Activated CD8-positive, alpha-beta memory T cell treated with anti-CD3 and anti-CD28 coated beads for 36 hours (primary cell): ENCODE data around the gene PRDM5. TPM values are rescaled to one million over a fixed set of nuclear protein-coding genes. Genes with fewer than 3 reads are reported as not detected.

ENCODE experiments used
- CTCF ChIA-PET: fragments of 350-600 bp; sonication (Branson Sonifier 250); formaldehyde crosslinking; loops from one replicate; lab custom pipeline; 2021; ENCODE audit warnings: antibody characterized with exemption; lab: Charles Lee
- POLR2A ChIA-PET: fragments of 350-600 bp; sonication (Branson Sonifier 250); formaldehyde crosslinking; loops from one replicate; lab custom pipeline; 2021; ENCODE audit warnings: antibody characterized with exemption; lab: Charles Lee
- total RNA-seq, 2 experiments: library from RNA; stranded (reverse); gene quantifications; one replicate each; pipeline ENCODE4 v1.2.3, GENCODE V29; 2021

Gene PRDM5
- total RNA-seq, 2 experiments from 2014 or later = 0.32 to 0.48 TPM

DNA sequence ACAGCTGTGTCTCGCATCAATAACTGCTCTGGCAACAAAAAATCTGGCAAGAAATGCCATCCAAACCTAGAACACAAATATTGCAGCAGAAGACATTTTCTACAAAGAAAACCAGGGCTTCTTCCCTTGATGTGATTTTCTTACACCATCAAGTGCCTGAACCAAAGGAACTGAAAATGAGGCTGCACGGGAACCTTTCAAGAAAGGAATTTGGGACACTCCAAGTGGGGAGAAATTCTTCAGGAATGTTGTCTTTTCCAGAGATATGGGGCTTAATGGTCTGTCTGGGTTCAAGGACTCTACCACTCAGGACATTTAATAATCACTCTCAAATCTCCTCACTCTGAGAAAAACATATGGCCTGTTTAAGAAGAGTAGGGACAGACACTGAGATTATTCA lies 57.6 kb downstream of the PRDM5 start:
- ChIA-PET CTCF (no interaction called here), POLR2A (no interaction called here)

DNA sequence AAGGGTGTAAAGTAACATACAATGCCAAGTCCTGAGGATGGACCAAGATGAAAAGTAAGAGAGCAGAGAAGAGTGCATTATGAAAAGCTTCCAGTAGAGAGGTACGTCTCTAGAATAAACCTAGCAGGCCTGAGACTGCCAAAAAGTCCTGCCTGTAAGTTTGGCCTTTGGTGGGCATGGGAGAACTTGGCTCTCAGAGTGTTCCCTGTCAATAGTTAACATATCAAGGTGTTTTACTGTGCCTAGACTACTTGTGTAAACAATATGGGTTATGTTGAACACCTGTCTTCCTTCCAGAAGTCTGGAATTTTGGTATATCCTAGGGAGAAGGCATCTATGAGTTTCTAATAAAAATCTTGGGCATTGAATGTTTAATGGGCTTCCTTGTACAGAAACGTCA lies 60.1 kb downstream of the PRDM5 start:
- POLR2A ChIA-PET = no interaction called here
- CTCF ChIA-PET = interaction anchor here (0.7 kb wide), 1 partner anchor 78 kb away, joined by 3 read pairs; no protein-coding TSS in a partner anchor

- ChIA-PET POLR2A (no interaction called here), CTCF (no interaction called here)
Observed at GRCh38 chr4:120861852-120862251, 60.7 kb downstream of the PRDM5 start.

GRCh38 chr4:120858776-120859175 lies 63.8 kb downstream of the PRDM5 start:
- CTCF ChIA-PET = no interaction called here
- POLR2A ChIA-PET = no interaction called here

GRCh38 chr4:120857312-120857711 lies 65.2 kb downstream of the PRDM5 start:
- POLR2A ChIA-PET = no interaction called here
- CTCF ChIA-PET = no interaction called here

DNA sequence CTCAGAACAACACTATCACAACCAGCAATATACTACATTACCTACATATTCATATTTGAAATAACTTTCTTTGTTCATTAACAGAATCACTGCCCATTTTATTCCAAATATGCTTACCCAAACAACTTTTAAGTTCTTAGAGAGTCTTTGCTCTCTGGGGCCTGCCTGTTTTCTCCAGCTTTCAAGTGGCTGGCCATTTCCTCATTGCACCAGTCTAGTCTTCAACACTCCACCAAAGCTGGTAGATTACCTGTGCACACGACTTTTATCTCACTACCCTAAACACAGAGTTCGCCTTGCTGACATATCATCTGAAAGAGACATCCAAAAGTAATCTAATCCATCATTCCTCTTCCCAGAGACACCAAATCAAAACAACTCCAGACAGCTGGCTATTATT lies 66.2 kb downstream of the PRDM5 start:
- CTCF ChIA-PET = interaction anchor here (1.3 kb wide), 1 partner anchor 451 kb away, joined by 4 read pairs; no protein-coding TSS in a partner anchor
- POLR2A ChIA-PET = no interaction called here

DNA sequence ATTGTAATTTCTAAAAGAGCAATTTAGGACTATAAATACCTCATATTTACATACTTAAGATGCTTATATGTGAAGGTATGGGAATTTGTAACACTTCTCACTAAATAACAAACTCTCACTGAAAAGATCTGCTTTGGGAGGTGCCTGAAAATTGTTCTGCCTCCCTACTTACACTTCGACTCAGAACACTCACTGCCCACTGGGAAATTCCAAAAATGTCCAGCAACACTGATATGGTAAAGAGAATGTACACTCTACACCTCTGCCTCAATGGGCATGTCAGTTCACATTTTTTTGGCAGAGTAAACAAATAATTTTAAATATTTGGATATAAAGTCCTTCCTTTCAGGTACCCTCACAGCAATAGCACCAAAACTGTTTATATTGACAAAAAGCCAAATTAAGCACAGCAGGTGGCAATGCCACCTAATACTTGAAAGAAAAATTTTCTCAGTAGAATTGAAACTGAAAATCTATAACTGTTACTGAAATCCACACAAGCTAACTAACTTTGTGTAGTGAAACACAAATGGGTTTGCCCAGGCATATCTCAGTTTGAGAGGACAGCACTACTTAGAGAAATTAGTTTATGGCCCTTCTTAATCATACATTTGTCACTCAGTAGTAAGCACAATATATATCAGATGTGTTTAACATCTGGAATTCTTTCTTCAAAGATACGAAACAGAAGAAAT lies 67.1 kb downstream of the PRDM5 start:
- CTCF ChIA-PET = interaction anchor here (1.3 kb wide), 1 partner anchor 452 kb away, joined by 4 read pairs; no protein-coding TSS in a partner anchor

DNA sequence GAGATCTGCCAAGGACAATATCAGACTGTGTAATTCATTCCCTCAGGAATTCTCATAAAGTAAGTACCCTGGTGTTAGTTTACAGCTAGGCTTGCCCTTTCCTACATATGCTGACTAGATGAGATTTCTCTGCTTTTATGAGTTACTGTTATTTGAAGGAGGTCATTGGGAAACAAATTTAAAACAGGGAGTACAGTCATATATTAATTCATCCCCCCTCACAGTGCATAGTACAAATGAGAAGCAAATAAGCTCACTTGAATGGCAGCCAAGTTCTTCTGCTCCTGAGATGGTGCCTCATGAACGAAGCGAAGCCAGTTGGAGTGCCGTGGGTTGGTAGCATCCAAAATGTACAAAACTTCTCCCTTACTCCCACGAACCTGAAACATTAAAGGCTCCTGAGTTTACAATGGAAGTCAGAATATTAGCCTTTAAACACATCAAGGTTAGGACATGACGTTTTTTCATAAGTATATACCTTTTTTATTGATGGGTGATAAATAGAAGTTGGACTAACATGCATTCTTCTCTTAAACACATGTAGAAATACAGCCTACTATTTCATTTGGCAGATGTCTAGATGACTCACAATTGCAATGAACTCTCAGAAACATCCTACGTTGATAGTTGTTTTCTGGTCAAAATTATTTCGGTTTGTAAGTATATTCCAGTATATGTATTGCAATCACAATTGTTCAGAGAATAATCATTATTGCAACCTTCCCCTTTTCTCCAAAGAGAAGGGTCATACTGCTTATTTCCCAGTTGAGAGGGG lies 69.2 kb downstream of the PRDM5 start:
- CTCF ChIA-PET = no interaction called here
- POLR2A ChIA-PET = no interaction called here

More for the DNA sequence above, 67.1 kb downstream of the PRDM5 start:
- POLR2A ChIA-PET = no interaction called here

GRCh38 chr4:120850018-120850599 lies 72.4 kb downstream of the PRDM5 start:
- CTCF ChIA-PET = no interaction called here
- POLR2A ChIA-PET = no interaction called here

DNA sequence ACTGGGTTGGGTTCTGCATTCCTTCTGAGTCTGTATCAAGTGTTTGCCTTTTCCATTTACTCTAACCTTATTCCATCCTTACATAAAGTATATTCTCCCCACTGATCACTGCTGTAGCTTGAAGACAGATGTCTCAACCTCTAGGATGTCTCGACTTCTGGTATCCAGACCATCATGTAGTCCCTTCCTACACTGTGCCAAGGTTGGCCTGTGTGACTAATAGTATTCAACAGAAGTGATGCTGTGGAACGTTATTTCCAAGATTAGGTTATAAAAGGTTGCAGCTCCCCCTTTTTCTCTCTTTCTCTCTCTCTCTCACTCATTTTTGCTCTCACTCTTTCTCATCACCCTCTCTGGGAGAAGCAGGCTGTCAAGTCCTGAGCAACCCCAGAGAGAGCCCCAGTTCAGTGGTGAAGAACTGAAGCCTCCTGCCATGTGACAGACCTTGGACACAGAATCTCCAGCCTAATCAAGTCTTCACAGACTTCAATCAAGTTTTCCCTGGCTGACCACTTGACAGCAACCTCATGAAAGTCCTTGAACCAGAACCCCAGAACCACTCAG lies 75.4 kb downstream of the PRDM5 start:
- ChIA-PET POLR2A (interaction anchor here (0.6 kb wide), 1 partner anchor 954 kb away, joined by 3 read pairs; the partner anchor contains the start of gene EXOSC9), CTCF (no interaction called here)

DNA sequence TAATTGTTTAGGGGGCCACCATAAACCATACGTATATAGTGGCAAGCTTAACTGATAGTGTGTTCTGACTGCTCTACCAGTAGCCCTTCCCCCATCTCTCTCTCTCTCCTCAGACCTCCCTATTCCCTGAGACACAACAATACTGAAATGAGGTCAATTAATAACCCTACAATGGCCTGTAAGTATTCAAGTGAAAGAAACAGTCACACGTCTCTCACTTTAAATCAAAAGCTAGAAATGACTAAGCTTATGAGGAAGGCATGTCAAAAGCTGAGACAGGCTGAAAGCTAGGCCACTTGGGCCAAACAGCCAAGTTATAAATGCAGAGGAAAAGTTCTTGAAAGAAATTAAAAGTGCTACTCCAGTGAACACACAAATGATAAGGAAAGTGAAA lies 78.0 kb downstream of the PRDM5 start:
- CTCF ChIA-PET = interaction anchor here (0.8 kb wide), 1 partner anchor 12 kb away, joined by 3 read pairs; no protein-coding TSS in a partner anchor
- POLR2A ChIA-PET = no interaction called here

DNA sequence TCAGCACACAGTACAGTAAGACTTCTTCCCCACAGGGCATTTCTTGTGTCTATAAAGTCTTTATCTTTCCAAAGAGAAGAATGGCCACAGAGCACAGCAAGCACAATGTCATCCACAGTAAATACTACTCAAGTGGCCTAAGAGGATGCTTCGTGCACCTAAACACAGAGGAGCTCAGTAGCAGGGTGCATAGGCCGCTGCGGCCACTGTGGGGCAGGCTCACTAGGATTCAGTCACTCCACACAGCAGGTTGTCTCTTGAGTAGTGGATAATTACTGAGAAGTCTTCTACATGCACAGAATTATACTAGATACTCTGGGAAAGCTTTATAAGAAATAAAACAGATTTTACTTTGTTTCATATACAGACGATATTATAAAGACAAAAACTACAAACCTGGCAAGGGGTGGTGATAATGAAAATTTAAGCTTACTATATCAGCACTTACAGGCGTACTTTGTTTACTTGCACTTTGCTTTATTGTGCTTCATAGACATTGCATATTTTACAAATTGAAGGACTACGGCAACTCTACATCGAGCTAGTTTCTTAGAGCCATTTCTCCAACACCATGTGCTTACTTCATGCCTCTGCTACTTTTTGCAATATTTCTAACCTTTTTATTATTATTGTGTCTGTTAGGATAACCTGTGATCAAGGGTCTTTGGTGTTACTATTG lies 78.5 kb downstream of the PRDM5 start:
- POLR2A ChIA-PET = no interaction called here
- CTCF ChIA-PET = interaction anchor here (0.8 kb wide), 1 partner anchor 12 kb away, joined by 3 read pairs; no protein-coding TSS in a partner anchor

DNA sequence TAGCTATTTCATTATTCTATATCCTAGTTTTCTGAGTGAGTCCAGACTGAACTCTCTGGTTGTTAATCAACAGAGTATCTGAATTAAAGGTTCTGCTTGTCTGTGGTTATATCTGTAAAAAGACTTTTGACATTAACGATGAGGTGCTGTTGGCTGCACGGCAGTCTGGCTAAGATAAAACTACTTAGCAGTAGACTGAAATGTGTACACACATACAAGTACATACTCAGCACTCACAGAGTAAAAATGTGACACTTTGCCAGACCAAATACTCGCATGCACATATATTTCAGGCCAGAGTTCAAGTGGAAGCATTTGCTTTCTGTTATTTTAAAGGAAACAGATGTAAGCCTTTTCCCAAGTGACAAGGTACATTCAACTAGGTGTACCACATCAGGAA lies 80.5 kb downstream of the PRDM5 start:
- ChIA-PET CTCF (no interaction called here), POLR2A (no interaction called here)

DNA sequence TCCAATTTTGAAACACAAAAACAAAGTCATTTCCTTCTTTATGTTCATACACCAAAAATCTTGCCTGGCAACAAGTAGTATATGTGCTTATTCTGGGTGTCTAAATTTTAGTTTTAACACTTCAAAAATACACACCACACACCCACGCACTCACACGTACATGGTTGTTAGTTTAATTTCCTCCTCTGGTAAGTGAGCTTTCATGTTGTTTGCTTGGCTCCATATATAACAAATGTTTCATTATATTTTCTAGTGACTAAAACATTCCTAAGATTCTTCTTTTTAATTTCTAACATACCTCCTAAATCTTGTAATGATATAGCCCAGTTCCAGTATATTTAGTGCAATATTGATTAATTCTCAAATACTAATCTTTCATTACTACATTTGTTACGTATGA lies 80.9 kb downstream of the PRDM5 start:
- CTCF ChIA-PET = no interaction called here

DNA sequence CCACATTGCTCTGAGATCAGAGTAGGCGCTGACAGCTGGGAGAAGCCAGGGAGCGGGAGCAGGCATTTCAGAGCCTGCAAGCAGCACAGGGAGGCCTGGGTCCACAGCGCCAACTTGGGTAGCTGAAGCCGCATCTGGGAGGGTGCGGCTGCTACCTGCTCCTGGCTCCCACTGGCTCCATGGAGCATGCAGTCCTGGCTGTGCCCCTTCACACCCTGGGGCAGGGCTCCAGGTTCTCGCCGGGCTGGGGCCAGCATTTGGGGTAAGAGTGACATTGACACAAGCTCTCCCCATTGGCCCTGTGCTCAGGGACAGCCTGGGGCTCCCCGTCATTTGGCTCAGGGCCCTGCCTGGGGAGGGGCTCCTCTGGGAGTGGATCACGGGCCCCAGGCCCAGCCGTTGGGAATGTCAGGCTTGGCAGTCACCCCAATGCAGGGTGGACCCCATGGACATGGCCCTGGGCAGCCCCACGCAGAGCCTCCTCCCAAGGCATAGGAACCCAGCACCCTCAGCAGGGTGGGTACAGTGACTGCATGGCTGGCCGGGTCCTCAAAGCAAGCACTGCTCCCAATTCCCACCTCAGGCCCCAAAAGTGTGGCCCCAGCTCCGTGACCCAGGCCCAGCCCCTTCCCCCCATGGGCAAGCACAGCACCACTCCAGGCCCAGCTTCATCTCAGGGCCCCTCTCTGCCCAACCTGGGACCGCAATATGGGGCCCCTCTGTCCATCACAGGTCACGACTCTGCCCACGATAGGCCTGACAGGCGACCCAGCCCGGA lies 82.4 kb downstream of the PRDM5 start:
- ChIA-PET CTCF (no interaction called here), POLR2A (no interaction called here)

More for the DNA sequence above, 80.9 kb downstream of the PRDM5 start:
- POLR2A ChIA-PET = no interaction called here

- POLR2A ChIA-PET = no interaction called here
- CTCF ChIA-PET = no interaction called here
Observed at GRCh38 chr4:120839334-120839973, 83.1 kb downstream of the PRDM5 start.

DNA sequence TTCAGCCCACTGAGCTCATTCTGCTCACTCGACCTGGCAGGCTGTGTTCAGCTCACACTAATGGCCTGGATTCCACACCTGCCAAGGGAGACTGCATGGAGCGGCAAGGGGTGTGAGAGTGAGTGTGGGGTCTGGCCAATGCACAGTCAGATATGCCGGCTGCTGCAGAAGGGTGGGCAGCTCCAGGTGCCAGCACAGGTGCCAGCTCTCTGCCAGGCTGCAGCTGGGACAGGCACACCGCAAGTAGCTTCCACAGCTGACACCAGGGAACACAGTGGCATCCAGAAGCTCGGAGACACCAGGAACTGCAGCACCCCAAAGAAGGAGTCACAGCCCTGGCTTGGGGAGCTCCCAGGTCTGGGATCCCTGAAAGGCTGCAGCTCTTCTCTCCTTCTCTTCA lies 83.7 kb downstream of the PRDM5 start:
- CTCF ChIA-PET = no interaction called here

DNA sequence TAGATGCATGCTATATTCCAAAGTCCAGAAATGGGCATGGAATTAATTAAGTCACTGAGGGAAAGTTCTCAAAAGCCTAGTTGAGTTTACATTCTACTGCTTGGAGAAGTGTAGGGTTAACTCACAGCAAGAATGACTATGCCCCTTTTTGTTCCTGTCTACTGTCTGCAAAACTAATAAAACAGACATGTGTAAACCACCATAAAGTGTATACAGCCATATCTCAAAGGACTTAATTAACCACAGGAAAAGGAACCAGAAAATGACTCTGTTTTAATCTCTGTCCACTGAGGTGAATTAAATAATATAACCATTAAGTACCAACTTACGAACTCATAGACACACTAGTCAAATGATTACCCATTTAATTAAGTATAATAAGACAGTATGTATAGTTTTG lies 84.9 kb downstream of the PRDM5 start:
- CTCF ChIA-PET = no interaction called here

More for the DNA sequence above, 83.7 kb downstream of the PRDM5 start:
- POLR2A ChIA-PET = no interaction called here

More for the DNA sequence above, 84.9 kb downstream of the PRDM5 start:
- POLR2A ChIA-PET = no interaction called here
